PC-9 (cell line): ENCODE results near the gene CLDN20. TPM values are rescaled to one million over a fixed set of nuclear protein-coding genes. Genes with fewer than 3 reads are reported as not detected.

ENCODE experiments used
- BruUV-seq: library from RNA; stranded (reverse); fragments of 400-500 nt; replicated peaks from 2 replicates; lab custom pipeline; 2021; lab: Mats Ljungman, UMichigan
- CTCF ChIA-PET: fragments of 300-600 bp; sonication (Branson Sonifier 250); formaldehyde crosslinking; loops from one replicate; lab custom pipeline; 2022; ENCODE audit warnings: antibody characterized with exemption; lab: Charles Lee
- POLR2A ChIA-PET: fragments of 300-600 bp; sonication (Branson Sonifier 250); formaldehyde crosslinking; loops from one replicate; lab custom pipeline; 2022; ENCODE audit warnings: antibody characterized with exemption; ENCODE audit not compliant: unreplicated experiment; lab: Charles Lee
- DNase-seq, 2 experiments: peaks; one replicate each; pipeline versions ENCODE4 v3.0.0 to v3.0.0-alpha.2; 2015 to 2022; ENCODE audit warnings: mixed read lengths in 1 of 2
- H2AFZ ChIP-seq: fragments of 200-600 bp; sonication (generic); 2 replicates; pipeline ENCODE4 v1.8.1; 2017; ENCODE audit warnings: antibody characterized with exemption
- H3F3A ChIP-seq: fragments of 200-600 bp; sonication (generic); 2 replicates; pipeline ENCODE4 v1.8.1; 2017; ENCODE audit warnings: antibody characterized with exemption, mild to moderate bottlenecking, low read depth; ENCODE audit not compliant: insufficient read depth
- H3K27ac ChIP-seq: fragments of 200-600 bp; sonication (generic); 2 replicates; pipeline ENCODE4 v1.6.1; 2016; ENCODE audit warnings: mixed run types
- H3K27me3 ChIP-seq: fragments of 200-600 bp; sonication (generic); 2 replicates; pipeline ENCODE4 v1.6.1; 2016; ENCODE audit warnings: low read depth, mixed run types; ENCODE audit not compliant: insufficient read depth
- H3K36me3 ChIP-seq: fragments of 200-600 bp; sonication (generic); 2 replicates; pipeline ENCODE4 v1.6.1; 2016; ENCODE audit warnings: low read depth, mixed run types
- H3K4me1 ChIP-seq: fragments of 200-600 bp; sonication (generic); replicated peaks from 2 replicates; pipeline ENCODE4 v1.6.1; 2016; ENCODE audit warnings: mixed run types; ENCODE audit not compliant: insufficient read depth
- H3K4me2 ChIP-seq: fragments of 200-600 bp; sonication (generic); 2 replicates; pipeline ENCODE4 v1.6.1; 2017; ENCODE audit warnings: mixed run types
- H3K4me3 ChIP-seq: fragments of 200-600 bp; sonication (generic); 2 replicates; pipeline ENCODE4 v1.6.1; 2016; ENCODE audit warnings: mixed run types
- H3K79me2 ChIP-seq: fragments of 200-600 bp; sonication (generic); 2 replicates; pipeline ENCODE4 v1.6.1; 2017; ENCODE audit warnings: low read depth, mixed run types
- H3K9me2 ChIP-seq: fragments of 200-600 bp; sonication (generic); 2 replicates; pipeline ENCODE4 v1.8.1; 2017; ENCODE audit warnings: mild to moderate bottlenecking; ENCODE audit not compliant: insufficient read depth
- H3K9me3 ChIP-seq: fragments of 200-600 bp; sonication (generic); 2 replicates; pipeline ENCODE4 v1.8.1; 2016; ENCODE audit warnings: low read depth; ENCODE audit not compliant: insufficient read depth
- H4K20me1 ChIP-seq: fragments of 200-600 bp; sonication (generic); 2 replicates; pipeline ENCODE4 v1.8.1; 2017; ENCODE audit not compliant: insufficient read depth
- CTCF ChIP-seq: fragments of 200-600 bp; sonication (generic); conservative IDR thresholded peaks from 2 replicates; pipeline ENCODE4 v1.6.1; 2017; ENCODE audit warnings: mixed run types, antibody characterized with exemption, mild to moderate bottlenecking, moderate library complexity
- EZH2 ChIP-seq: fragments of 200-600 bp; sonication (generic); IDR thresholded peaks from 2 replicates; pipeline ENCODE4 v1.8.0; 2017; ENCODE audit warnings: antibody characterized with exemption, low read depth
- intact Hi-C: fragments of 100-400 bp; cut with micrococcal nuclease; formaldehyde crosslinking; loops from one replicate; pipeline ENCODE4 v1.10.0; 2022; ENCODE audit not compliant: unreplicated experiment
- total RNA-seq: library from RNA; stranded (reverse); gene quantifications from 2 replicates; pipeline ENCODE4 v1.2.3, GENCODE V29; 2021

The CLDN20 gene
- total RNA-seq, 1 experiment from 2014 or later, result not detected

- TF ChIP-seq EZH2, result no peak
- no peak for TF ChIP-seq CTCF
- Histone ChIP-seq H3K9me2 (no peaks in the 10 kb centered on the region), H2AFZ (no peak overlapping the region), H4K20me1 (no peaks in the 10 kb centered on the region), H3F3A (peaks cover 7% of the 10 kb centered on the region; the same call in 1 of the 2 replicates), H3K79me2 (no peaks in the 10 kb centered on the region), H3K4me1 (peaks cover 12% of the 10 kb centered on the region; the same call in 1 of the 2 replicates), H3K27ac (no peak overlapping the region), H3K27me3 (no peaks in the 10 kb centered on the region), H3K4me2 (no peak overlapping the region), H3K9me3 (no peaks in the 10 kb centered on the region), H3K36me3 (no peaks in the 10 kb centered on the region), H3K4me3 (no peak overlapping the region)
- no TSS peak for BruUV-seq
- ChIA-PET CTCF (no interaction called here), POLR2A (no interaction called here)
- DNase-seq, result no peak
- intact Hi-C loops, result loop anchor here (10.0 kb wide), 1 partner anchor 645 kb away; no protein-coding TSS in a partner anchor
These were observed 56.1 kb downstream of the CLDN20 start for GRCh38 chr6:155319902-155320301.

GRCh38 chr6:155324172-155324571 is 60.4 kb downstream of the CLDN20 start:
- no peak overlapping the region for H3K4me3 ChIP-seq
- BruUV-seq, result no TSS peak
- H3F3A ChIP-seq, result no peaks in the 10 kb centered on the region
- H3K36me3 ChIP-seq, result no peaks in the 10 kb centered on the region
- H3K27me3 ChIP-seq, result no peaks in the 10 kb centered on the region
- H4K20me1 ChIP-seq, result no peaks in the 10 kb centered on the region
- H3K79me2 ChIP-seq, result no peaks in the 10 kb centered on the region
- CTCF ChIA-PET, result no interaction called here
- H3K27ac ChIP-seq, result no peak overlapping the region
- no peak for TF ChIP-seq CTCF
- no peak for TF ChIP-seq EZH2
- POLR2A ChIA-PET, result no interaction called here
- H3K4me2 ChIP-seq, result no peak overlapping the region
- H3K9me3 ChIP-seq, result no peaks in the 10 kb centered on the region
- H2AFZ ChIP-seq, result no peak overlapping the region
- intact Hi-C loops, result no loop called here
- H3K9me2 ChIP-seq, result no peaks in the 10 kb centered on the region; the same call in 1 of the 2 replicates
- DNase-seq, result no peak
- no peaks in the 10 kb centered on the region for H3K4me1 ChIP-seq

- no peak for TF ChIP-seq CTCF
- TF ChIP-seq EZH2, result no peak
- Histone ChIP-seq H3K9me3 (no peaks in the 10 kb centered on the region), H3K27me3 (no peaks in the 10 kb centered on the region), H3K4me1 (no peaks in the 10 kb centered on the region), H3K4me3 (no peak overlapping the region), H3K79me2 (no peaks in the 10 kb centered on the region), H3K4me2 (no peak overlapping the region), H3K9me2 (no peaks in the 10 kb centered on the region; the same call in 1 of the 2 replicates), H3K36me3 (no peaks in the 10 kb centered on the region), H4K20me1 (no peaks in the 10 kb centered on the region), H3K27ac (no peak overlapping the region), H2AFZ (no peak overlapping the region), H3F3A (no peaks in the 10 kb centered on the region)
- no TSS peak for BruUV-seq
- POLR2A ChIA-PET, result no interaction called here
- no peak for DNase-seq
- intact Hi-C loops, result loop anchor here (5.0 kb wide), 1 partner anchor 1237 kb away; no protein-coding TSS in a partner anchor
- CTCF ChIA-PET, result no interaction called here
These were observed 61.2 kb downstream of the CLDN20 start for GRCh38 chr6:155324993-155325392.
